Hair follicle dermal papilla cell (primary cell): ENCODE measurements around the gene CCDC107. TPM values are rescaled to one million over a fixed set of nuclear protein-coding genes. Genes with fewer than 3 reads are reported as not detected.

Source experiments
- small RNA-seq: library from RNA; depleted of rRNA; stranded (forward); fragments of <200 nt; gene quantifications from one replicate; pipeline ENCODE3, GENCODE V24; 2012
- total RNA-seq: library from RNA; depleted of rRNA; stranded (reverse); fragments of >200 nt; gene quantifications from 2 replicates; pipeline ENCODE4 v1.2.3, GENCODE V29; 2012

CCDC107 gene, protein sequence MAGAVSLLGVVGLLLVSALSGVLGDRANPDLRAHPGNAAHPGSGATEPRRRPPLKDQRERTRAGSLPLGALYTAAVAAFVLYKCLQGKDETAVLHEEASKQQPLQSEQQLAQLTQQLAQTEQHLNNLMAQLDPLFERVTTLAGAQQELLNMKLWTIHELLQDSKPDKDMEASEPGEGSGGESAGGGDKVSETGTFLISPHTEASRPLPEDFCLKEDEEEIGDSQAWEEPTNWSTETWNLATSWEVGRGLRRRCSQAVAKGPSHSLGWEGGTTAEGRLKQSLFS
- 11.4 and 15.8 TPM in 2 replicates for total RNA-seq

GRCh38 chr9:35658137-35658967 is at the start of gene CCDC107:
Gene CCDC107 (plus strand): TSS chr9:35658292. CDS start chr9:35658380, 88 bp downstream.

DNA sequence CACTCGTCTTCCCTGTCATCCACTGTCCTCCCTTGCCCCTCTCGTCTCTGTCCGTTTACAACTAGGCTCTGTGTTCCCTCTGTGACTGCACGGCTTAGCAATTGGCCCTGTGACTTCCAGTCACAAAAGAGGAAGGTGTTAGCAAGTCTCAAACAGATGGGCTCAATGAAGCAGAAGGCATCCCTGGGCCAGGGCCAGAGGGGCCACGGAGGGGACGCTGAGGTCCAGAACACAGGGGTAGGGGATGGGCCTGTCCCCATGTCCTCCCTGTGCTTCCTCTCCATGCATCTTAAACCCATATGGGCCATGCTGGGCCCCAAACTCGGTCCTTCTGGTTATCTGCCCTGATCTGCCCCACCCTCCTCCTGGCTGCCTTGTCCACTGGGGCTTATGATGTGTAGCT is 39.8 kb upstream of the CCDC107 start, which contains the start of gene CD72:
Gene CD72 (minus strand): TSS at position 89 of the 403 bp plus-strand sequence. CDS start 110 bp downstream, outside the sequence.

DNA sequence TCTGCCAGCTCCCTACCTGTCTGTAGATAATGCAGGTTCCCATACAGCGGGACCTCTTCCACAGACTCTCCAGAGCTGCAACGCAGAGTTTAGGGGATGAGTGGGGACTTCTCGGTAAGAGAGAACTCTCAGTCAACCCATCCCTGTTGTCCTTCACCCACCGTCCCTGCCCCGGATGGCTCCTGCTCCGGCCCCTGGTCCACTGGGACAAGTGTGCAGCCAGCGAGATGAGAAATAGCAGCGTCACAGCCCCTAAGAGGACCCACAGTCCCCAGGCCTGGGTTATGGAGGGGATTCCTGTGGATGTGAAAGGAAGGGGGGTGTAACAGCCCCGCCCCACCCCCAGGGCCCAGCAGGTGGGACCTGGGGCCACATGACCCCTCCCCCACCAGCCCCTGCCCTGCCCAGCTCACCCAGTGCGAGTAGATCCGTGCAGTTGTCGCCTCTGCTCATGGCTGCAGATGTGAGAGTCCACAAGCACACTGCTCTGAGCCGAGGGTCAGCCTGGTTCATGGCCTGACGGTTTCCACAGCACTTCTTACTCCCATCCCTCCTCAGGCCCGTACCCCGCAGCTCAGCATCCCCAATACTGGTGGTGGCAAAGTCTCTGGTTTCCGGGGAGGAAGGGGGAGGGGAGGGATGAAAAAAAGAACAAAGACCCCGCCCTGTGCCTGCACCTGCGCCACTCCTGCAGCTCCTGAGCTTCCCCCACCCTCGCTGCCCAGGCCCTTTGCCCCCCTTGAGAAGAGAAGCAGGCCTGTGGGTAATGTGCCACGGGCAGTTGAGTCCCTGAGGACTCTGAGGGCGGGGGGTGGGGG is 7.5 kb upstream of the CCDC107 start, which contains the start of gene SIT1:
Gene SIT1 (minus strand): TSS at position 591 of the 818 bp plus-strand sequence. CDS start 78 bp downstream, at position 513.

DNA sequence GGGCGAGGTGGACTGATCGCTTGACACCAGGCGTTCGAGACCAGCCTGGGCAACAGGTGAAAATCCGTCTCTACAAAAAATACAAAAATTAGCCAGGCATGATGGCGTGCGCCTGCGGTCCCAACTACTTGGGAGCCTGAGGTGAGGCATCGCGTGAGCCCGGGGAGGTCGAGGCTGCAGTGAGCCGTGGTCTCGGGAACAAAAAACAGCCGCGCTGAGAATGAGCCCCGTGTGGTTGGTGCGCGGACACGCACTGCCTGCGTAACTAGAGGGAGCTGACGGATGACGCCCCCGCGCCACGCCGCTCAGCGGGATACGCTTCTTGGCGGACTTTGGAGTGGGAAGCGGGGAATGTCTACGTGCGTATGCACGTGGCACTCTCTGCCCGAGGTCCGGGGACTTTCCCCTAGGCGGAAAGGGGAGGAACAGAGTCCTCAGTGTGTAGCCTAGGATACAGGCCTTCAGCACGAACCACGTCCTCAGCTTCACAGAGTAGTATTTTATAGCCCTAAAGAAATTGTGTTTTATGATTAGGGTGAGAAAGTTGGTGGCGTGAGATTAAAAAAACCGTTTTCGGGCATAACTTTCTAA is 451 bp upstream of the CCDC107 start, which contains the start of gene RMRP:
Gene RMRP (minus strand): TSS at position 474 of the 591 bp plus-strand sequence.

GRCh38 chr9:35664531-35665470 is 6.7 kb downstream of the CCDC107 start, which contains the start of gene ARHGEF39:
Gene ARHGEF39 (minus strand): TSS chr9:35665195. CDS start chr9:35665169, 26 bp downstream.

GRCh38 chr9:35673132-35674024 is 15.3 kb downstream of the CCDC107 start, which contains the start of gene CA9:
Gene CA9 (plus strand): TSS chr9:35673928. CDS start chr9:35673960, 32 bp downstream.

DNA sequence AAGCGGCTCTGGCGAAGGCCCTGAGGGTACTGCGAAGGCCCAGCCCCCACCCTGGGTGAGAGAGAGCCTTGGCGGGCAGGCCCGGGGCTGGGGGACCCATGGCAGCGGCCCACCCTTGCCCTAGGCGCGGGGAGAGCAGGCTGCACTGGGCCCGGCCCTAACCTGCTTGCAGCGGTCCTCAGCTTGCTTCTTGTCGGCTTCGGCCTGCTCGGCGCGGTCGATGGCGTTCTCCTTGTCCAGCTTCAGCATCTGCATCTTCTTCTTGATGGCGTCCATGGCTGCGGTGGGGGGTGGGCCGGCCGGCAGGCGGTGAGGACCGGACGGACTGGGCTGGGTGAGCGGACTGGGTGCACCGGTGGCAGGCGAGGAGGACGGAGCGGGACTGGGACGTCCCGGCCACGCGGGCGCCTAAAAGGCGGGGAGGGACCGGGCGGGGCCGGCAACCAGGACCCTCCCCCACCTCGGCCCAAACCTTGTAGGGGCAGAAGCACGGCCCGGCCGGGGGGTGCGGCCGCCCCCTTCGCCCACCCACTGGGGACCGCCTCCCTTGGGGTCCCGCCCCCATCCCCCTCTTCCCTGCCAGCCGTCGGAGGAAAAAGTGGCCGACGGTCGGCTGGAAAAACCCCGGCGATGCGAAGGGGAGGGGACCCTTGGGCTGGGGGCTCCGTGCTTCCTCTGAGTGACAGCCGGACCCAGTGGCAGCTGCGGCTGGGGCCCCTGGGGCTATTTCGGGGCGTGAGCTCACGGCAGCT is 31.6 kb downstream of the CCDC107 start, which contains the start of gene TPM2:
Gene TPM2 (minus strand): TSS at position 384 of the 752 bp plus-strand sequence. CDS start 108 bp downstream, at position 276.

Small RNA genes within 50 kb of the gene (small RNA-seq; reads per million reads assigned to genes)
- gene RMRP (not detected), gene RN7SL22P (not detected)

Other genes starting within 250 kb of the CCDC107 start
- 50.0 and 60.8 TPM in 2 replicates for gene RUSC2, start 168.2 kb upstream of the CCDC107 start, total RNA-seq
- 20.1 and 20.6 TPM in 2 replicates for gene TESK1, start 53.0 kb upstream of the CCDC107 start, total RNA-seq
- gene CD72, start 39.9 kb upstream of the CCDC107 start, total RNA-seq: 0.73 and 1.1 TPM in 2 replicates
- gene SIT1, start 7.4 kb upstream of the CCDC107 start, total RNA-seq: not detected in 2 replicates
- gene RMRP, start 273 bp upstream of the CCDC107 start, total RNA-seq: 68,660 and 79,842 TPM in 2 replicates
- gene ARHGEF39, start 6.9 kb downstream of the CCDC107 start, total RNA-seq: 0.12 and 0.49 TPM in 2 replicates
- gene CA9, start 15.6 kb downstream of the CCDC107 start, total RNA-seq: 0.16 TPM in 1 of 2 replicates, not detected in the other
- gene TPM2, start 31.6 kb downstream of the CCDC107 start, total RNA-seq: 451 and 795 TPM in 2 replicates
- 543 and 559 TPM in 2 replicates for gene TLN1, start 73.9 kb downstream of the CCDC107 start, total RNA-seq
- gene CREB3, start 74.4 kb downstream of the CCDC107 start, total RNA-seq: 61.7 and 78.1 TPM in 2 replicates
- gene GBA2, start 90.9 kb downstream of the CCDC107 start, total RNA-seq: 36.2 and 37.3 TPM in 2 replicates
- 21.6 and 22.1 TPM in 2 replicates for gene RGP1, start 91.0 kb downstream of the CCDC107 start, total RNA-seq
- not detected in 2 replicates for gene MSMP, start 96.0 kb downstream of the CCDC107 start, total RNA-seq
- gene NPR2, start 133.3 kb downstream of the CCDC107 start, total RNA-seq: 14.9 and 23.2 TPM in 2 replicates
- gene SPAG8, start 154.0 kb downstream of the CCDC107 start, total RNA-seq: 0.49 and 2.1 TPM in 2 replicates
- 8.0 and 11.4 TPM in 2 replicates for gene HINT2, start 156.8 kb downstream of the CCDC107 start, total RNA-seq
- gene FAM221B, start 170.4 kb downstream of the CCDC107 start, total RNA-seq: not detected in 2 replicates
- 3.7 and 6.1 TPM in 2 replicates for gene TMEM8B, start 170.9 kb downstream of the CCDC107 start, total RNA-seq
- not detected in 2 replicates for gene OR13J1, start 212.1 kb downstream of the CCDC107 start, total RNA-seq
- gene HRCT1, start 247.9 kb downstream of the CCDC107 start, total RNA-seq: not detected in 2 replicates